NT2/D1 (cell line): ENCODE data around the gene ADO.

ENCODE experiments used
- DNase-seq: peaks from one replicate; pipeline ENCODE4 v3.0.0-alpha.2; 2011; ENCODE audit warnings: low read depth, low spot score
- H3K27me3 ChIP-seq: 2 replicates; pipeline ENCODE4 v1.6.0; 2011; ENCODE audit warnings: mild to moderate bottlenecking; ENCODE audit not compliant: insufficient read length, insufficient read depth
- H3K36me3 ChIP-seq: 2 replicates; pipeline ENCODE4 v1.6.1; 2011; ENCODE audit warnings: mild to moderate bottlenecking, low read length, mixed read lengths; ENCODE audit not compliant: insufficient read depth, insufficient read length
- H3K4me1 ChIP-seq: 2 replicates; pipeline ENCODE4 v1.5.1; 2011; ENCODE audit not compliant: insufficient read depth, insufficient read length
- H3K4me3 ChIP-seq: 2 replicates; pipeline ENCODE4 v1.5.1; 2011; ENCODE audit warnings: low read depth; ENCODE audit not compliant: insufficient read length
- H3K9ac ChIP-seq: 2 replicates; pipeline ENCODE4 v1.6.0; 2011; ENCODE audit warnings: low read depth; ENCODE audit not compliant: insufficient read length
- H3K9me3 ChIP-seq: 2 replicates; pipeline ENCODE4 v1.5.1; 2011; ENCODE audit warnings: mild to moderate bottlenecking, low read length; ENCODE audit not compliant: insufficient read depth
- SUZ12 ChIP-seq: IDR thresholded peaks from 2 replicates; pipeline ENCODE4 v1.6.1; 2011; ENCODE audit not compliant: insufficient read length, insufficient read depth; ENCODE audit errors: extremely low read depth
- YY1 ChIP-seq: IDR thresholded peaks from 2 replicates; pipeline ENCODE4 v1.6.1; 2011; ENCODE audit not compliant: insufficient read length, insufficient read depth
- ZNF274 ChIP-seq: IDR thresholded peaks from 2 replicates; pipeline ENCODE4 v1.6.1; 2011; ENCODE audit warnings: mild to moderate bottlenecking, low read depth, low read length

ADO gene

GRCh38 chr10:62819141-62819920, 14.8 kb downstream of the ADO start:
- H3K4me3 ChIP-seq: no peak overlapping the region
- DNase-seq: no peak

GRCh38 chr10:62820586-62820985, 16.1 kb downstream of the ADO start:
- no peak for DNase-seq
- peaks cover 47% of the 10 kb centered on the region for H3K27me3 ChIP-seq

More at GRCh38 chr10:62819141-62819920, 14.8 kb downstream of the ADO start:
- no peaks in the 10 kb centered on the region for H3K36me3 ChIP-seq
- no peak overlapping the region for H3K9ac ChIP-seq
- no peak for TF ChIP-seq YY1
- TF ChIP-seq ZNF274: no peak
- H3K9me3 ChIP-seq: 0 out of 2 replicates have a peak, but pooled peaks cover 6% of the 10 kb centered on the region
- no peaks in the 10 kb centered on the region for H3K4me1 ChIP-seq
- H3K27me3 ChIP-seq: peaks cover 60% of the 10 kb centered on the region

GRCh38 chr10:62826273-62826672, 21.8 kb downstream of the ADO start:
- Histone ChIP-seq H3K9me3 (no peaks in the 10 kb centered on the region), H3K9ac (no peak overlapping the region), H3K36me3 (no peaks in the 10 kb centered on the region), H3K27me3 (no peaks in the 10 kb centered on the region), H3K4me3 (no peak overlapping the region), H3K4me1 (no peaks in the 10 kb centered on the region)
- no peak for TF ChIP-seq YY1
- no peak for DNase-seq

More at GRCh38 chr10:62820586-62820985, 16.1 kb downstream of the ADO start:
- no peak overlapping the region for H3K9ac ChIP-seq
- H3K36me3 ChIP-seq: no peaks in the 10 kb centered on the region
- H3K4me3 ChIP-seq: no peak overlapping the region
- H3K9me3 ChIP-seq: 0 out of 2 replicates have a peak, but pooled peaks cover 6% of the 10 kb centered on the region
- no peaks in the 10 kb centered on the region for H3K4me1 ChIP-seq
- no peak for TF ChIP-seq ZNF274
- TF ChIP-seq YY1: no peak
- no peak for TF ChIP-seq SUZ12

- H3K9me3 ChIP-seq: no peaks in the 10 kb centered on the region
- H3K9ac ChIP-seq: no peak overlapping the region
- no peaks in the 10 kb centered on the region for H3K4me1 ChIP-seq
- TF ChIP-seq ZNF274 (no peak), SUZ12 (no peak), YY1 (no peak)
- DNase-seq: no peak
- H3K36me3 ChIP-seq: no peaks in the 10 kb centered on the region
- no peaks in the 10 kb centered on the region for H3K27me3 ChIP-seq
- H3K4me3 ChIP-seq: no peak overlapping the region
Measured at GRCh38 chr10:62829622-62830021, 25.1 kb downstream of the ADO start.

GRCh38 chr10:62830679-62831078, 26.2 kb downstream of the ADO start:
- no peak for DNase-seq
- no peaks in the 10 kb centered on the region for H3K9me3 ChIP-seq
- no peaks in the 10 kb centered on the region for H3K36me3 ChIP-seq
- no peak overlapping the region for H3K9ac ChIP-seq
- no peak overlapping the region for H3K4me3 ChIP-seq
- H3K4me1 ChIP-seq: no peaks in the 10 kb centered on the region
- no peak for TF ChIP-seq YY1
- no peaks in the 10 kb centered on the region for H3K27me3 ChIP-seq

- no peak overlapping the region for H3K4me3 ChIP-seq
- no peaks in the 10 kb centered on the region for H3K36me3 ChIP-seq
- H3K27me3 ChIP-seq: no peaks in the 10 kb centered on the region
- TF ChIP-seq ZNF274 (no peak), YY1 (no peak), SUZ12 (no peak)
- no peak overlapping the region for H3K9ac ChIP-seq
- no peaks in the 10 kb centered on the region for H3K9me3 ChIP-seq
- DNase-seq: no peak
- no peaks in the 10 kb centered on the region for H3K4me1 ChIP-seq
Measured at GRCh38 chr10:62831346-62831745, 26.8 kb downstream of the ADO start.

GRCh38 chr10:62839590-62839989, 35.1 kb downstream of the ADO start:
- DNase-seq: no peak
- no peak overlapping the region for H3K9ac ChIP-seq

More at GRCh38 chr10:62839590-62839989, 35.1 kb downstream of the ADO start:
- Histone ChIP-seq H3K9me3 (no peaks in the 10 kb centered on the region), H3K36me3 (no peaks in the 10 kb centered on the region), H3K4me3 (no peak overlapping the region), H3K4me1 (no peaks in the 10 kb centered on the region), H3K27me3 (no peaks in the 10 kb centered on the region)
- TF ChIP-seq YY1 (no peak), SUZ12 (no peak), ZNF274 (no peak)
